SK-N-MC (cell line): Measurements from ENCODE around the gene SEMA4D.

Source experiments
- EZH2 ChIP-seq: fragments of 200-600 bp; sonication (generic); IDR thresholded peaks from one replicate; pipeline ENCODE4 v1.6.1; 2017; ENCODE audit warnings: antibody characterized with exemption
- POLR2AphosphoS5 ChIP-seq: IDR thresholded peaks from 2 replicates; pipeline ENCODE4 v1.6.1; 2012; ENCODE audit warnings: mild to moderate bottlenecking, low read depth, low read length, borderline replicate concordance

- TF ChIP-seq POLR2AphosphoS5 (no peak), EZH2 (no peak)
These were observed 25.0 kb upstream of the SEMA4D start for GRCh38 chr9:89522959-89523285.
